Heart left ventricle (tissue), 13 donors: Measurements from ENCODE around the gene CDK5RAP2.

Experiments
- CTCF ChIP-seq, 12 donors: fragments of 200-600 bp; sonication (generic) in 4 of 12; IDR thresholded peaks; one replicate each; pipeline versions ENCODE4 v1.5.0 to v1.8.0; 2018 to 2022; ENCODE audit warnings: antibody characterized with exemption in 12 of 12, mild to moderate bottlenecking in 5 of 12
- POLR2A ChIP-seq, 2 donors: fragments of 450-650 bp; IDR thresholded peaks; one replicate each; pipeline ENCODE4 v1.6.1; 2017; ENCODE audit warnings: antibody characterized with exemption in 2 of 2, mild to moderate bottlenecking in 2 of 2, moderate library complexity in 2 of 2
- donor health status: ischemic (EF 13 %, LVEDD 7.1; RV severe dilation, severe dysfunction).
- donor health status: DM: no; HTN: yes; CAD: no.
- donor health status: DM: no; HTN: no; CAD: no.
- donor health status: ischemic (EF 25% LVEDD 6.9; RV normal size, moderate dysfunction).
- donor health status: ischemic (EF 25% LVEDD 5.7; RV mildly dilated, moderate dysfunction).
- donor health status: ischemic (EF 35%, LVEDD 5.7; RV mildly dilated, moderate dysfunction).
- donor health status: nonischemic (EF 11% LVEDD 7.7; RV severe dilation, severe dysfunction).
- donor health status: DM: yes; HTN: yes; CAD: no.
- donor health status: PGD.
- donor health status: ischemic (EF 29% LVEDD 5.4; RV normal size, mild dysfunction).
- donor health status: nonischemic (EF 23%, LVEDD 6.1; RV moderate dilation, normal function).

GRCh38 chr9:120363697-120364096, 216.3 kb downstream of the CDK5RAP2 start:
- TF ChIP-seq CTCF (IDR thresholded peaks at IDR 0.05) (no peak), POLR2A (IDR thresholded peaks at IDR 0.05) (no peak)
